Measurements from ENCODE around the gene SLC5A6. TPM values are rescaled to one million over a fixed set of nuclear protein-coding genes. Genes with fewer than 3 reads are reported as not detected.

The SLC5A6 gene
- polyA plus RNA-seq, 4 donors, result 29.6 to 48.6 (median 39.4) TPM

Other genes with a start within 250 kb of the SLC5A6 start
- gene MAPRE3, start 241.6 kb downstream of the SLC5A6 start, polyA plus RNA-seq (ENCODE audit: insufficient read length in 4 of 4), result 10 to 100 TPM; 11.2 to 16.6 (median 13.6) TPM
- 10 to 100 TPM; 52.6 to 75.7 (median 61.0) TPM for gene TMEM214, start 179.3 kb downstream of the SLC5A6 start, polyA plus RNA-seq (ENCODE audit: insufficient read length in 4 of 4)
- 10 to 100 TPM; 58.7 to 71.0 (median 65.6) TPM for gene AGBL5, start 160.6 kb downstream of the SLC5A6 start, polyA plus RNA-seq (ENCODE audit: insufficient read length in 4 of 4)
- gene OST4, start 140.6 kb downstream of the SLC5A6 start, polyA plus RNA-seq (ENCODE audit: insufficient read length in 4 of 4), result 100 to 1,000 TPM; 222 to 297 (median 264) TPM
- gene EMILIN1, start 133.7 kb downstream of the SLC5A6 start, polyA plus RNA-seq (ENCODE audit: insufficient read length in 4 of 4), result 100 to 1,000 TPM in 2 of 4 donors, 10 to 100 TPM in 2; 75.5 to 182 (median 99.1) TPM
- 10 to 100 TPM; 45.4 to 55.6 (median 52.0) TPM for gene KHK, start 125.5 kb downstream of the SLC5A6 start, polyA plus RNA-seq (ENCODE audit: insufficient read length in 4 of 4)
- gene CGREF1, start 93.1 kb downstream of the SLC5A6 start, polyA plus RNA-seq (ENCODE audit: insufficient read length in 4 of 4), result 1 to 10 TPM; 5.4 to 7.3 (median 6.5) TPM
- 1 to 10 TPM in 3 of 4 donors, under 1 TPM in 1; 0.99 to 2.0 (median 1.3) TPM for gene ABHD1, start 88.5 kb downstream of the SLC5A6 start, polyA plus RNA-seq (ENCODE audit: insufficient read length in 4 of 4)
- gene PREB, start 77.6 kb downstream of the SLC5A6 start, polyA plus RNA-seq (ENCODE audit: insufficient read length in 4 of 4), result 10 to 100 TPM; 46.6 to 54.1 (median 52.2) TPM
- not detected for gene PRR30, start 72.9 kb downstream of the SLC5A6 start, polyA plus RNA-seq (ENCODE audit: insufficient read length in 4 of 4)
- gene TCF23, start 63.3 kb downstream of the SLC5A6 start, polyA plus RNA-seq (ENCODE audit: insufficient read length in 4 of 4), result under 1 TPM; 0.42 to 0.76 (median 0.70) TPM
- 100 to 1,000 TPM; 144 to 186 (median 158) TPM for gene ATRAID, start 227 bp downstream of the SLC5A6 start, polyA plus RNA-seq (ENCODE audit: insufficient read length in 4 of 4)
- gene CAD, start 5.1 kb upstream of the SLC5A6 start, polyA plus RNA-seq (ENCODE audit: insufficient read length in 4 of 4), result 10 to 100 TPM; 34.7 to 63.8 (median 46.3) TPM
- 10 to 100 TPM in 1 of 4 donors, 1 to 10 TPM in 3; 5.3 to 11.2 (median 7.0) TPM for gene SLC30A3, start 50.8 kb upstream of the SLC5A6 start, polyA plus RNA-seq (ENCODE audit: insufficient read length in 4 of 4)
- 1 to 10 TPM in 2 of 4 donors, under 1 TPM in 2; 0.43 to 1.6 (median 0.83) TPM for gene DNAJC5G, start 63.2 kb upstream of the SLC5A6 start, polyA plus RNA-seq (ENCODE audit: insufficient read length in 4 of 4)
- gene TRIM54, start 70.2 kb upstream of the SLC5A6 start, polyA plus RNA-seq (ENCODE audit: insufficient read length in 4 of 4), result 1 to 10 TPM; 3.4 to 8.7 (median 4.7) TPM
- 1 to 10 TPM in 2 of 4 donors, under 1 TPM in 2; 0.59 to 1.5 (median 1.1) TPM for gene UCN, start 96.2 kb upstream of the SLC5A6 start, polyA plus RNA-seq (ENCODE audit: insufficient read length in 4 of 4)
- gene MPV17, start 110.8 kb upstream of the SLC5A6 start, polyA plus RNA-seq (ENCODE audit: insufficient read length in 4 of 4), result 10 to 100 TPM; 69.5 to 93.3 (median 80.5) TPM
- gene GTF3C2, start 144.5 kb upstream of the SLC5A6 start, polyA plus RNA-seq (ENCODE audit: insufficient read length in 4 of 4), result 10 to 100 TPM; 65.4 to 82.3 (median 73.2) TPM
- gene EIF2B4, start 158.1 kb upstream of the SLC5A6 start, polyA plus RNA-seq (ENCODE audit: insufficient read length in 4 of 4), result 10 to 100 TPM; 44.1 to 58.6 (median 52.8) TPM
- 100 to 1,000 TPM in 3 of 4 donors, 10 to 100 TPM in 1; 99.0 to 127 (median 108) TPM for gene SNX17, start 158.3 kb upstream of the SLC5A6 start, polyA plus RNA-seq (ENCODE audit: insufficient read length in 4 of 4)
- gene ZNF513, start 168.5 kb upstream of the SLC5A6 start, polyA plus RNA-seq (ENCODE audit: insufficient read length in 4 of 4), result 10 to 100 TPM; 16.4 to 28.5 (median 21.2) TPM
- gene PPM1G, start 197.3 kb upstream of the SLC5A6 start, polyA plus RNA-seq (ENCODE audit: insufficient read length in 4 of 4), result 10 to 100 TPM; 87.3 to 98.8 (median 92.5) TPM
- 100 to 1,000 TPM; 125 to 146 (median 132) TPM for gene NRBP1, start 216.4 kb upstream of the SLC5A6 start, polyA plus RNA-seq (ENCODE audit: insufficient read length in 4 of 4)
- gene KRTCAP3, start 230.1 kb upstream of the SLC5A6 start, polyA plus RNA-seq (ENCODE audit: insufficient read length in 4 of 4), result 10 to 100 TPM in 1 of 4 donors, 1 to 10 TPM in 3; 7.4 to 11.5 (median 8.2) TPM